HepG2 (cell line): Measurements from ENCODE around the gene G6PC3. TPM values are rescaled to one million over a fixed set of nuclear protein-coding genes. Genes with fewer than 3 reads are reported as not detected.

Experiments used
- KDM1A ChIP-seq: IDR thresholded peaks from 2 replicates; pipeline ENCODE4 v1.6.1; 2016; ENCODE audit warnings: missing compliant biosample characterization
- MBD4 ChIP-seq: IDR thresholded peaks from 2 replicates; pipeline ENCODE4 v1.6.1; 2012; ENCODE audit warnings: low read length, inconsistent platforms, borderline replicate concordance
- ZBTB20 ChIP-seq: sonication (generic); formaldehyde crosslinking; IDR thresholded peaks from 2 replicates; pipeline ENCODE4 v1.8.1; 2023; ENCODE audit warnings: missing genetic modification reagents, low read depth, mild to moderate bottlenecking, borderline replicate concordance
- ZMYM3 ChIP-seq: sonication (generic); formaldehyde crosslinking; IDR thresholded peaks from 2 replicates; pipeline ENCODE4 v1.5.1; 2020; ENCODE audit warnings: mild to moderate bottlenecking, missing genetic modification reagents
- polyA plus RNA-seq, 8 experiments: library from polyadenylated mRNA; depleted of rRNA in 3 of 8; stranded (reverse) in 7 of 8; unstranded in 1 of 8; fragments of >200 nt; fragmentation: Illumina TruSeq in 4 of 8; extraction: Trizol in 4 of 8; gene quantifications; 2 replicates each; pipeline versions ENCODE4 v1.2.1 to v1.2.3, GENCODE V29; 2011 to 2016; ENCODE audit warnings: low read depth in 4 of 8, missing spikeins in 1 of 8, mixed read lengths in 1 of 8; ENCODE audit not compliant: insufficient read depth in 1 of 8
- total RNA-seq, 5 experiments: library from RNA; depleted of rRNA; stranded (reverse); fragments of >200 nt; fragmentation: Illumina TruSeq; extraction: Trizol; gene quantifications; 2 replicates each; pipeline ENCODE4 v1.2.3, GENCODE V29; 2016; ENCODE audit warnings: low read depth in 1 of 5
- TF ChIP-seq, protein P1 (sequence below): sonication (generic); formaldehyde crosslinking; IDR thresholded peaks from 2 replicates; pipeline ENCODE4 v1.4.0; 2020; ENCODE audit warnings: missing genetic modification reagents
- TF ChIP-seq, protein P2 (sequence below): sonication (generic); formaldehyde crosslinking; IDR thresholded peaks from 2 replicates; pipeline ENCODE4 v1.4.0; 2020; ENCODE audit warnings: missing genetic modification reagents, mild to moderate bottlenecking, borderline replicate concordance
- TF ChIP-seq, protein P3 (sequence below): IDR thresholded peaks from 2 replicates; pipeline ENCODE4 v1.6.1; 2016; ENCODE audit warnings: mild to moderate bottlenecking
- TF ChIP-seq, protein P4 (sequence below): sonication (generic); formaldehyde crosslinking; conservative IDR thresholded peaks from 2 replicates; pipeline ENCODE4 v1.4.0; 2020; ENCODE audit warnings: missing genetic modification reagents

G6PC3 gene
- total and polyA plus RNA-seq, 2 of the 13 experiments (the other 11 are each of a cell fraction or from before 2014, with no cell fraction given), result 38.5 to 75.8 TPM

DNA sequence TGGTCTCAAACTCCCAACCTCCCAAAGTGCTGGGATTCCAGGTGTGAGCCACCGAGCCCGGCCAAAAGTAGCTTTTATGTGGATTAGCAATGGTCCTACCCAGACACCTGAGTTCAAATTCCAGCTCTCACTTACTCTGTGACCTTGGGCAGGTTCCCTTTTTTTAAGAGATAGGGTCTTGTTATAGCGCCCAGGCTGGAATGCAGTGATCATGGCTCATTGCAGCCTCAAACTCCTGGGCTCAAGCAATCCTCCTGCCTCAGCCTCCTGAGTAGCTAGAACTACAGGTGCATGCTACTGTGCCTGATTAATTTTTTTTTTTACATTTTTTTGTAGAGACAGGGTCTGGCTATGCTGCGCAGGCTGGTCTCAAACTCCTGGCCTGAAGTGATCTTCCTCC, 36.3 kb downstream of the G6PC3 start (continued):
- TF ChIP-seq, protein P1, sequence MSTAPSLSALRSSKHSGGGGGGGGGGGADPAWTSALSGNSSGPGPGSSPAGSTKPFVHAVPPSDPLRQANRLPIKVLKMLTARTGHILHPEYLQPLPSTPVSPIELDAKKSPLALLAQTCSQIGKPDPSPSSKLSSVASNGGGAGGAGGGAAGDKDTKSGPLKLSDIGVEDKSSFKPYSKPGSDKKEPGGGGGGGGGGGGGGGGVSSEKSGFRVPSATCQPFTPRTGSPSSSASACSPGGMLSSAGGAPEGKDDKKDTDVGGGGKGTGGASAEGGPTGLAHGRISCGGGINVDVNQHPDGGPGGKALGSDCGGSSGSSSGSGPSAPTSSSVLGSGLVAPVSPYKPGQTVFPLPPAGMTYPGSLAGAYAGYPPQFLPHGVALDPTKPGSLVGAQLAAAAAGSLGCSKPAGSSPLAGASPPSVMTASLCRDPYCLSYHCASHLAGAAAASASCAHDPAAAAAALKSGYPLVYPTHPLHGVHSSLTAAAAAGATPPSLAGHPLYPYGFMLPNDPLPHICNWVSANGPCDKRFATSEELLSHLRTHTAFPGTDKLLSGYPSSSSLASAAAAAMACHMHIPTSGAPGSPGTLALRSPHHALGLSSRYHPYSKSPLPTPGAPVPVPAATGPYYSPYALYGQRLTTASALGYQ (CRISPR knock-in tag), result 0 out of 2 replicates have a peak, but pooled peaks have one; percentile 28
- TF ChIP-seq, protein P2, sequence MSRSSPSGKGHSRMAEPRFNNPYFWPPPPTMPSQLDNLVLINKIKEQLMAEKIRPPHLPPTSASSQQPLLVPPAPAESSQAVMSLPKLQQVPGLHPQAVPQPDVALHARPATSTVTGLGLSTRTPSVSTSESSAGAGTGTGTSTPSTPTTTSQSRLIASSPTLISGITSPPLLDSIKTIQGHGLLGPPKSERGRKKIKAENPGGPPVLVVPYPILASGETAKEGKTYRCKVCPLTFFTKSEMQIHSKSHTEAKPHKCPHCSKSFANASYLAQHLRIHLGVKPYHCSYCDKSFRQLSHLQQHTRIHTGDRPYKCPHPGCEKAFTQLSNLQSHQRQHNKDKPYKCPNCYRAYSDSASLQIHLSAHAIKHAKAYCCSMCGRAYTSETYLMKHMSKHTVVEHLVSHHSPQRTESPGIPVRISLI, result peak; percentile 45; the same call in 1 of the 2 replicates
- TF ChIP-seq ZMYM3 (CRISPR knock-in tag), result peak; percentile 59; the same call in 1 of the 2 replicates
- TF ChIP-seq, protein P3, sequence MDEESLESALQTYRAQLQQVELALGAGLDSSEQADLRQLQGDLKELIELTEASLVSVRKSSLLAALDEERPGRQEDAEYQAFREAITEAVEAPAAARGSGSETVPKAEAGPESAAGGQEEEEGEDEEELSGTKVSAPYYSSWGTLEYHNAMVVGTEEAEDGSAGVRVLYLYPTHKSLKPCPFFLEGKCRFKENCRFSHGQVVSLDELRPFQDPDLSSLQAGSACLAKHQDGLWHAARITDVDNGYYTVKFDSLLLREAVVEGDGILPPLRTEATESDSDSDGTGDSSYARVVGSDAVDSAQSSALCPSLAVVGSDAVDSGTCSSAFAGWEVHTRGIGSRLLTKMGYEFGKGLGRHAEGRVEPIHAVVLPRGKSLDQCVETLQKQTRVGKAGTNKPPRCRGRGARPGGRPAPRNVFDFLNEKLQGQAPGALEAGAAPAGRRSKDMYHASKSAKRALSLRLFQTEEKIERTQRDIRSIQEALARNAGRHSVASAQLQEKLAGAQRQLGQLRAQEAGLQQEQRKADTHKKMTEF (CRISPR knock-in tag), result 0 out of 2 replicates have a peak, but pooled peaks have one; percentile 25
- TF ChIP-seq, protein P4, sequence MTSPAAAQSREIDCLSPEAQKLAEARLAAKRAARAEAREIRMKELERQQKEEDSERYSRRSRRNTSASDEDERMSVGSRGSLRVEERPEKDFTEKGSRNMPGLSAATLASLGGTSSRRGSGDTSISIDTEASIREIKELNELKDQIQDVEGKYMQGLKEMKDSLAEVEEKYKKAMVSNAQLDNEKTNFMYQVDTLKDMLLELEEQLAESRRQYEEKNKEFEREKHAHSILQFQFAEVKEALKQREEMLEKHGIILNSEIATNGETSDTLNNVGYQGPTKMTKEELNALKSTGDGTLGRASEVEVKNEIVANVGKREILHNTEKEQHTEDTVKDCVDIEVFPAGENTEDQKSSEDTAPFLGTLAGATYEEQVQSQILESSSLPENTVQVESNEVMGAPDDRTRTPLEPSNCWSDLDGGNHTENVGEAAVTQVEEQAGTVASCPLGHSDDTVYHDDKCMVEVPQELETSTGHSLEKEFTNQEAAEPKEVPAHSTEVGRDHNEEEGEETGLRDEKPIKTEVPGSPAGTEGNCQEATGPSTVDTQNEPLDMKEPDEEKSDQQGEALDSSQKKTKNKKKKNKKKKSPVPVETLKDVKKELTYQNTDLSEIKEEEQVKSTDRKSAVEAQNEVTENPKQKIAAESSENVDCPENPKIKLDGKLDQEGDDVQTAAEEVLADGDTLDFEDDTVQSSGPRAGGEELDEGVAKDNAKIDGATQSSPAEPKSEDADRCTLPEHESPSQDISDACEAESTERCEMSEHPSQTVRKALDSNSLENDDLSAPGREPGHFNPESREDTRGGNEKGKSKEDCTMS (CRISPR knock-in tag), result no peak
- TF ChIP-seq MBD4, result no peak
- no peak for TF ChIP-seq ZBTB20
- 0 out of 2 replicates have a peak, but pooled peaks have one; percentile 31 for TF ChIP-seq KDM1A (CRISPR knock-in tag)
